Dermis microvascular lymphatic vessel endothelial cell (primary cell): Measurements from ENCODE around the gene DUOXA1. TPM values are rescaled to one million over a fixed set of nuclear protein-coding genes. Genes with fewer than 3 reads are reported as not detected.

ENCODE experiments used
- DNase-seq, 2 donors: peaks; one replicate each; pipeline versions ENCODE4 v3.0.0 to v3.0.0-alpha.2; 2010; ENCODE audit warnings: low read depth in 2 of 2
- total RNA-seq: library from RNA; depleted of rRNA; stranded (reverse); fragments of >200 nt; gene quantifications from 2 replicates; pipeline ENCODE4 v1.2.1, GENCODE V29; 2014

DUOXA1 gene
- total RNA-seq, 1 donor from 2014 or later, result not detected

- no peak for DNase-seq
These were observed 3.9 kb upstream of the DUOXA1 start for GRCh38 chr15:45133561-45133920.

GRCh38 chr15:45132844-45133560 is 3.3 kb upstream of the DUOXA1 start:
- no peak for DNase-seq

GRCh38 chr15:45131510-45131909 is 1.8 kb upstream of the DUOXA1 start:
- DNase-seq, result no peak

GRCh38 chr15:45130291-45131000 is 767 bp upstream of the DUOXA1 start:
- DNase-seq, result no peak

- DNase-seq, result no peak
These were observed 574 bp downstream of the DUOXA1 start for GRCh38 chr15:45128971-45129639.

GRCh38 chr15:45126535-45127158 is 3.0 kb downstream of the DUOXA1 start:
- peak; percentile 41 to 48 for DNase-seq

- no peak for DNase-seq
These were observed 6.3 kb downstream of the DUOXA1 start for GRCh38 chr15:45123397-45123796.

- DNase-seq, result no peak
These were observed 7.0 kb downstream of the DUOXA1 start for GRCh38 chr15:45122719-45123118.

- DNase-seq, result peak in 1 of 2 donors; percentile 51
These were observed 7.8 kb downstream of the DUOXA1 start for GRCh38 chr15:45121706-45122417.

- no peak for DNase-seq
These were observed 8.7 kb downstream of the DUOXA1 start for GRCh38 chr15:45121020-45121419.

GRCh38 chr15:45120081-45120972 is 9.4 kb downstream of the DUOXA1 start:
- no peak for DNase-seq

GRCh38 chr15:45118996-45119395 is 10.7 kb downstream of the DUOXA1 start:
- no peak for DNase-seq

- DNase-seq, result peak; percentile 77 to 91
These were observed 11.5 kb downstream of the DUOXA1 start for GRCh38 chr15:45118131-45118588.

- DNase-seq, result no peak
These were observed 12.2 kb downstream of the DUOXA1 start for GRCh38 chr15:45117308-45118130.

- peak in 1 of 2 donors; percentile 5 for DNase-seq
These were observed 13.0 kb downstream of the DUOXA1 start for GRCh38 chr15:45116482-45117307.

- DNase-seq, result no peak
These were observed 13.6 kb downstream of the DUOXA1 start for GRCh38 chr15:45116006-45116481.

- no peak for DNase-seq
These were observed 14.3 kb downstream of the DUOXA1 start for GRCh38 chr15:45115312-45115820.

- no peak for DNase-seq
These were observed 15.0 kb downstream of the DUOXA1 start for GRCh38 chr15:45114751-45115085.
